Loucy (cell line): ENCODE measurements around the gene SEMA5A.

Source experiments
- CTCF ChIP-seq: fragments of 200-600 bp; sonication (generic); conservative IDR thresholded peaks from 2 replicates; pipeline ENCODE4 v1.5.1; 2014; ENCODE audit warnings: mild to moderate bottlenecking, antibody characterized with exemption, low read length
- EZH2phosphoT487 ChIP-seq: fragments of 200-600 bp; IDR thresholded peaks from 2 replicates; pipeline ENCODE4 v1.6.1; 2018; ENCODE audit warnings: antibody characterized with exemption, mild to moderate bottlenecking, moderate library complexity, borderline replicate concordance

- TF ChIP-seq CTCF (no peak), EZH2phosphoT487 (no peak)
Observed at GRCh38 chr5:9537223-9538141, 8.4 kb downstream of the SEMA5A start.
